Measurements from ENCODE around the gene PTPN1.

Gene PTPN1

GRCh38 chr20:50572938-50573777, 63.0 kb downstream of the PTPN1 start:
- H3K9me3 Mint-ChIP-seq = no peaks in the 10 kb centered on the region
- H3K4me3 Mint-ChIP-seq = no peak overlapping the region
- no peak overlapping the region for H3K27ac Mint-ChIP-seq
- H3K27me3 Mint-ChIP-seq (ENCODE audit: low read depth) = no peaks in the 10 kb centered on the region
- H3K36me3 Mint-ChIP-seq (ENCODE audit: low read depth) = peaks cover 51% of the 10 kb centered on the region
- peaks cover 47% of the 10 kb centered on the region for H3K4me1 Mint-ChIP-seq (ENCODE audit: low read depth)

- H3K9me3 Mint-ChIP-seq = no peaks in the 10 kb centered on the region
- H3K27me3 Mint-ChIP-seq (ENCODE audit: low read depth) = no peaks in the 10 kb centered on the region
- H3K4me1 Mint-ChIP-seq (ENCODE audit: low read depth) = peaks cover 38% of the 10 kb centered on the region
- no peak overlapping the region for H3K4me3 Mint-ChIP-seq
- peaks cover 46% of the 10 kb centered on the region for H3K36me3 Mint-ChIP-seq (ENCODE audit: low read depth)
- no peak overlapping the region for H3K27ac Mint-ChIP-seq
These were observed 63.9 kb downstream of the PTPN1 start for GRCh38 chr20:50574108-50574507.

GRCh38 chr20:50574586-50574985, 64.4 kb downstream of the PTPN1 start:
- no peaks in the 10 kb centered on the region for H3K9me3 Mint-ChIP-seq
- H3K4me1 Mint-ChIP-seq (ENCODE audit: low read depth) = peaks cover 33% of the 10 kb centered on the region
- no peaks in the 10 kb centered on the region for H3K27me3 Mint-ChIP-seq (ENCODE audit: low read depth)
- no peak overlapping the region for H3K27ac Mint-ChIP-seq
- H3K36me3 Mint-ChIP-seq (ENCODE audit: low read depth) = peaks cover 46% of the 10 kb centered on the region
- no peak overlapping the region for H3K4me3 Mint-ChIP-seq

- peak overlapping the region; percentile 62 for H3K27ac Mint-ChIP-seq
- peaks cover 20% of the 10 kb centered on the region for H3K4me1 Mint-ChIP-seq (ENCODE audit: low read depth)
- no peaks in the 10 kb centered on the region for H3K27me3 Mint-ChIP-seq (ENCODE audit: low read depth)
- no peak overlapping the region for H3K4me3 Mint-ChIP-seq
- peaks cover 52% of the 10 kb centered on the region for H3K36me3 Mint-ChIP-seq (ENCODE audit: low read depth)
- no peaks in the 10 kb centered on the region for H3K9me3 Mint-ChIP-seq
These were observed 65.9 kb downstream of the PTPN1 start for GRCh38 chr20:50575865-50576720.

- no peaks in the 10 kb centered on the region for H3K9me3 Mint-ChIP-seq
- no peaks in the 10 kb centered on the region for H3K27me3 Mint-ChIP-seq (ENCODE audit: low read depth)
- H3K4me3 Mint-ChIP-seq = no peak overlapping the region
- H3K36me3 Mint-ChIP-seq (ENCODE audit: low read depth) = peaks cover 53% of the 10 kb centered on the region
- peaks cover 16% of the 10 kb centered on the region for H3K4me1 Mint-ChIP-seq (ENCODE audit: low read depth)
- H3K27ac Mint-ChIP-seq = no peak overlapping the region
These were observed 67.2 kb downstream of the PTPN1 start for GRCh38 chr20:50577175-50578018.

- peaks cover 11% of the 10 kb centered on the region for H3K4me1 Mint-ChIP-seq (ENCODE audit: low read depth)
- H3K27me3 Mint-ChIP-seq (ENCODE audit: low read depth) = no peaks in the 10 kb centered on the region
- H3K36me3 Mint-ChIP-seq (ENCODE audit: low read depth) = peaks cover 47% of the 10 kb centered on the region
- H3K9me3 Mint-ChIP-seq = no peaks in the 10 kb centered on the region
- H3K4me3 Mint-ChIP-seq = no peak overlapping the region
- no peak overlapping the region for H3K27ac Mint-ChIP-seq
These were observed 68.0 kb downstream of the PTPN1 start for GRCh38 chr20:50578061-50578777.

GRCh38 chr20:50578778-50579165, 68.6 kb downstream of the PTPN1 start:
- H3K4me1 Mint-ChIP-seq (ENCODE audit: low read depth) = peaks cover 7% of the 10 kb centered on the region
- H3K27ac Mint-ChIP-seq = no peak overlapping the region
- peaks cover 48% of the 10 kb centered on the region for H3K36me3 Mint-ChIP-seq (ENCODE audit: low read depth)
- H3K27me3 Mint-ChIP-seq (ENCODE audit: low read depth) = no peaks in the 10 kb centered on the region
- H3K9me3 Mint-ChIP-seq = no peaks in the 10 kb centered on the region
- no peak overlapping the region for H3K4me3 Mint-ChIP-seq

- Mint-ChIP-seq H3K4me3 (no peak overlapping the region), H3K9me3 (no peaks in the 10 kb centered on the region), H3K4me1 (ENCODE audit: low read depth) (peaks cover 7% of the 10 kb centered on the region), H3K27me3 (ENCODE audit: low read depth) (no peaks in the 10 kb centered on the region), H3K27ac (no peak overlapping the region), H3K36me3 (ENCODE audit: low read depth) (peaks cover 46% of the 10 kb centered on the region)
These were observed 69.3 kb downstream of the PTPN1 start for GRCh38 chr20:50579511-50579910.

- Mint-ChIP-seq H3K9me3 (no peaks in the 10 kb centered on the region), H3K36me3 (ENCODE audit: low read depth) (peaks cover 39% of the 10 kb centered on the region), H3K4me1 (ENCODE audit: low read depth) (peaks cover 5% of the 10 kb centered on the region), H3K27me3 (ENCODE audit: low read depth) (no peaks in the 10 kb centered on the region), H3K4me3 (no peak overlapping the region), H3K27ac (no peak overlapping the region)
These were observed 70.0 kb downstream of the PTPN1 start for GRCh38 chr20:50580016-50580747.

- no peak overlapping the region for H3K27ac Mint-ChIP-seq
- H3K27me3 Mint-ChIP-seq (ENCODE audit: low read depth) = no peaks in the 10 kb centered on the region
- peaks cover 35% of the 10 kb centered on the region for H3K36me3 Mint-ChIP-seq (ENCODE audit: low read depth)
- no peaks in the 10 kb centered on the region for H3K9me3 Mint-ChIP-seq
- H3K4me1 Mint-ChIP-seq (ENCODE audit: low read depth) = peaks cover under 1% of the 10 kb centered on the region
- H3K4me3 Mint-ChIP-seq = no peak overlapping the region
These were observed 70.8 kb downstream of the PTPN1 start for GRCh38 chr20:50580842-50581544.

GRCh38 chr20:50582092-50582491, 71.9 kb downstream of the PTPN1 start:
- Mint-ChIP-seq H3K27ac (no peak overlapping the region), H3K27me3 (ENCODE audit: low read depth) (no peaks in the 10 kb centered on the region), H3K36me3 (ENCODE audit: low read depth) (peaks cover 35% of the 10 kb centered on the region), H3K4me3 (no peak overlapping the region), H3K4me1 (ENCODE audit: low read depth) (no peaks in the 10 kb centered on the region), H3K9me3 (no peaks in the 10 kb centered on the region)

GRCh38 chr20:50582591-50583234, 72.5 kb downstream of the PTPN1 start:
- peaks cover 31% of the 10 kb centered on the region for H3K36me3 Mint-ChIP-seq (ENCODE audit: low read depth)
- H3K27ac Mint-ChIP-seq = no peak overlapping the region
- H3K4me3 Mint-ChIP-seq = no peak overlapping the region
- no peaks in the 10 kb centered on the region for H3K4me1 Mint-ChIP-seq (ENCODE audit: low read depth)
- no peaks in the 10 kb centered on the region for H3K27me3 Mint-ChIP-seq (ENCODE audit: low read depth)
- H3K9me3 Mint-ChIP-seq = no peaks in the 10 kb centered on the region

Measured in T-helper 1 cell treated with Interleukin-12 subunit alpha and Interleukin-12 subunit beta and Interleukin-4 antibody, amounts not matched to agents 30 μg/mL and 1 μg/mL, for 36 hours (primary cell).